Peyer's patch (tissue), 4 donors: ENCODE measurements around the gene PLXNA4. TPM values are rescaled to one million over a fixed set of nuclear protein-coding genes. Genes with fewer than 3 reads are reported as not detected.

Experiments used
- DNase-seq, 3 donors: peaks; one replicate each; pipeline ENCODE4 v3.0.0-alpha.2; 2017 to 2019
- H3K27ac ChIP-seq, 4 donors: fragments of 200-600 bp; sonication (generic); one replicate each; pipeline ENCODE4 v1.5.1; 2016 to 2019
- H3K27me3 ChIP-seq, 2 donors: fragments of 200-600 bp; sonication (generic); one replicate each; pipeline ENCODE4 v1.5.1; 2019
- H3K36me3 ChIP-seq, 3 donors: fragments of 200-600 bp; sonication (generic); one replicate each; pipeline ENCODE4 v1.5.1; 2016 to 2019
- H3K4me1 ChIP-seq, 4 donors: fragments of 200-600 bp; sonication (generic); one replicate each; pipeline ENCODE4 v1.5.1; 2016 to 2019
- H3K4me3 ChIP-seq, 4 donors: fragments of 200-600 bp; sonication (generic); 1 replicate in 3 of 4; 2 replicates in 1 of 4; pipeline ENCODE4 v1.5.1; 2016 to 2019; ENCODE audit warnings: mild to moderate bottlenecking in 1 of 4
- H3K9me3 ChIP-seq, 4 donors: fragments of 200-600 bp; sonication (generic); one replicate each; pipeline ENCODE4 v1.5.1; 2016 to 2019; ENCODE audit warnings: mild to moderate bottlenecking in 1 of 4
- CTCF ChIP-seq, 6 experiments: fragments of 450-650 bp in 4 of 6; fragments of 200-600 bp in 2 of 6; sonication (generic) in 1 of 6; IDR thresholded peaks; one replicate each; pipeline ENCODE4 v1.5.1; 2017 to 2019; ENCODE audit warnings: antibody characterized with exemption in 6 of 6, mild to moderate bottlenecking in 3 of 6, moderate library complexity in 1 of 6
- POLR2A ChIP-seq, 2 donors: fragments of 450-650 bp; IDR thresholded peaks; one replicate each; pipeline ENCODE4 v1.5.1; 2017; ENCODE audit warnings: antibody characterized with exemption in 2 of 2, mild to moderate bottlenecking in 2 of 2, moderate library complexity in 2 of 2
- total RNA-seq, 4 donors: library from RNA; depleted of rRNA; stranded (reverse); fragments of >200 nt; gene quantifications; one replicate each; pipeline ENCODE4 v1.1.0, GENCODE V29; 2016

Gene PLXNA4
- total RNA-seq, 4 donors from 2014 or later, result 1.4 to 3.8 (median 3.0) TPM

- no peaks in the 10 kb centered on the region for H3K36me3 ChIP-seq
- TF ChIP-seq CTCF (IDR thresholded peaks at IDR 0.05) (no peak), POLR2A (IDR thresholded peaks at IDR 0.05) (no peak)
- no peaks in the 10 kb centered on the region for H3K27me3 ChIP-seq
- no peak overlapping the region for H3K27ac ChIP-seq
- no peaks in the 10 kb centered on the region for H3K4me1 ChIP-seq
- H3K4me3 ChIP-seq, result no peak overlapping the region
- no peak for DNase-seq
- no peaks in the 10 kb centered on the region for H3K9me3 ChIP-seq
Measured at GRCh38 chr7:132207782-132208181, 368.5 kb downstream of the PLXNA4 start.

DNA sequence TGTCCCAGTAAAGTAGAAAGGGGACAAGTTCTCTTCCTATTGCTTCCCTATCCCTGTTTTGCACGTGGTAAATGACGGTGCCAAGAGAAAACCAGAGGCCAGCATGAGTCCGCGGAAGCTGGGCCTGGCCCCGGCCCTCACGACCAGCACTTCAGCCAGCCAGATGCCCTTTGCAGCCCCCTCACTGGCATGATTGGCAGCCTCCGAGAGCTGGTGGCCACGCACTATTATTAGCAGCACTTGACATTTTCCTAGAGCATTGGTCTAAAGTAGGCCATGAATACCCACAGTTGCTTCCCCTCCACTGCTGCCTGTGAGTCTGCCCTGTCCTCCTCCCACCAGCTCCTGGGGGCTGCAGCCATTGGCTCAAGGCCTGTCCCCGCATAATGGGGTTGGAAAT lies 369.1 kb downstream of the PLXNA4 start:
- no peak overlapping the region for H3K4me3 ChIP-seq
- no peaks in the 10 kb centered on the region for H3K4me1 ChIP-seq
- no peak for TF ChIP-seq CTCF (IDR thresholded peaks at IDR 0.05)
- no peak for TF ChIP-seq POLR2A (IDR thresholded peaks at IDR 0.05)
- no peaks in the 10 kb centered on the region for H3K9me3 ChIP-seq
- H3K27me3 ChIP-seq, result no peaks in the 10 kb centered on the region
- H3K27ac ChIP-seq, result no peak overlapping the region
- H3K36me3 ChIP-seq, result no peaks in the 10 kb centered on the region
- no peak for DNase-seq

DNA sequence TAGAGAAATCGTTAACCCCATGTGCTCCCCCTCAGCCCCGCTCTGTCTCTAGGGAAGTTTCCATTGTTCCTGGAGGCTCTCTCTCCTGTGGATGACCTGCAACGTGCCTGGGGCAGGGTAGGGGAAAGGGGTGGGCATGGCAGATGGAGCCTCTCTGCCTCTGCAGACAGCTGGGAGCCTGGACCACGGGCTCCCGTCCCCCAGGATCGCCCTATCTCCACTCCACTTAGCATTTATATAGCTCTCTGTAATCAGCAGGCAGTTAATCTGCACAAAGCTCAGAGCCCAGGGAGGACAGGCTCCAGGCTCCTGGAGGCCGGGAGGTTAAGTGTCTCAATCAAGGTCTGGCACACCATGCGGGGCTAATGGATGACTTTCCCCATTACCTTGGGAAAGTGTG lies 369.7 kb downstream of the PLXNA4 start:
- no peaks in the 10 kb centered on the region for H3K4me1 ChIP-seq
- H3K27ac ChIP-seq, result no peak overlapping the region
- H3K36me3 ChIP-seq, result no peaks in the 10 kb centered on the region
- no peak for TF ChIP-seq CTCF (IDR thresholded peaks at IDR 0.05)
- TF ChIP-seq POLR2A (IDR thresholded peaks at IDR 0.05), result no peak
- no peaks in the 10 kb centered on the region for H3K27me3 ChIP-seq
- no peak for DNase-seq
- H3K9me3 ChIP-seq, result no peaks in the 10 kb centered on the region
- H3K4me3 ChIP-seq, result no peak overlapping the region

GRCh38 chr7:132205509-132205908 lies 370.8 kb downstream of the PLXNA4 start:
- Histone ChIP-seq H3K27ac (no peak overlapping the region), H3K9me3 (no peaks in the 10 kb centered on the region), H3K36me3 (no peaks in the 10 kb centered on the region), H3K4me3 (no peak overlapping the region), H3K4me1 (no peaks in the 10 kb centered on the region), H3K27me3 (no peaks in the 10 kb centered on the region)
- TF ChIP-seq CTCF (IDR thresholded peaks at IDR 0.05), result no peak
- no peak for TF ChIP-seq POLR2A (IDR thresholded peaks at IDR 0.05)
- no peak for DNase-seq

- no peak for DNase-seq
- no peaks in the 10 kb centered on the region for H3K36me3 ChIP-seq
Measured at GRCh38 chr7:132203021-132203420, 373.2 kb downstream of the PLXNA4 start.

More at GRCh38 chr7:132203021-132203420, 373.2 kb downstream of the PLXNA4 start:
- no peaks in the 10 kb centered on the region for H3K4me1 ChIP-seq
- H3K27me3 ChIP-seq, result no peaks in the 10 kb centered on the region
- H3K27ac ChIP-seq, result no peak overlapping the region
- H3K9me3 ChIP-seq, result no peaks in the 10 kb centered on the region
- TF ChIP-seq CTCF (IDR thresholded peaks at IDR 0.05) (no peak), POLR2A (IDR thresholded peaks at IDR 0.05) (no peak)
- H3K4me3 ChIP-seq, result no peak overlapping the region
